GM19328 (cell line): ENCODE data around the gene DNAJC18.
"Not testable (repeated sequence)": the region's sequence is repeated elsewhere in the genome, so short reads cannot be mapped to it uniquely, and the experiment has no call there.

Experiments used
- ATAC-seq: cut with Tn5 transposase; IDR thresholded peaks from one replicate; pipeline ENCODE4 v1.9.1; 2021; ENCODE audit warnings: mild to moderate bottlenecking, moderate library complexity; ENCODE audit not compliant: unreplicated experiment

The DNAJC18 gene

GRCh38 chr5:139461698-139462097 is 22.4 kb upstream of the DNAJC18 start:
- ATAC-seq: no peak

GRCh38 chr5:139461176-139461575 is 21.9 kb upstream of the DNAJC18 start:
- no peak for ATAC-seq

GRCh38 chr5:139460455-139460854 is 21.1 kb upstream of the DNAJC18 start:
- ATAC-seq: no peak

GRCh38 chr5:139459451-139459934 is 20.2 kb upstream of the DNAJC18 start:
- ATAC-seq: no peak

GRCh38 chr5:139458580-139459407 is 19.5 kb upstream of the DNAJC18 start:
- ATAC-seq: no peak

- ATAC-seq: no peak
Measured at GRCh38 chr5:139457653-139458306, 18.5 kb upstream of the DNAJC18 start.

GRCh38 chr5:139457241-139457640 is 17.9 kb upstream of the DNAJC18 start:
- ATAC-seq: no peak

GRCh38 chr5:139456776-139457175 is 17.5 kb upstream of the DNAJC18 start:
- ATAC-seq: no peak

- no peak for ATAC-seq
Measured at GRCh38 chr5:139454568-139455290, 15.4 kb upstream of the DNAJC18 start.

- no peak for ATAC-seq
Measured at GRCh38 chr5:139453683-139454567, 14.6 kb upstream of the DNAJC18 start.

- ATAC-seq: no peak
Measured at GRCh38 chr5:139451878-139452660, 12.7 kb upstream of the DNAJC18 start.

- no peak for ATAC-seq
Measured at GRCh38 chr5:139451176-139451575, 11.9 kb upstream of the DNAJC18 start.

- no peak for ATAC-seq
Measured at GRCh38 chr5:139446956-139447779, 7.8 kb upstream of the DNAJC18 start.

- ATAC-seq: no peak
Measured at GRCh38 chr5:139445325-139446170, 6.2 kb upstream of the DNAJC18 start.

- no peak for ATAC-seq
Measured at GRCh38 chr5:139443831-139444453, 4.6 kb upstream of the DNAJC18 start.

- ATAC-seq: not testable (repeated sequence)
Measured at GRCh38 chr5:139440416-139440815, 1.1 kb upstream of the DNAJC18 start.

GRCh38 chr5:139438707-139439012 is 665 bp downstream of the DNAJC18 start:
- ATAC-seq: no peak

- ATAC-seq: no peak
Measured at GRCh38 chr5:139435676-139436075, 3.6 kb downstream of the DNAJC18 start.
